C4-2B (cell line): ENCODE data around the gene SAC3D1.

Experiments
- CTCF ChIP-seq: fragments of 450-650 bp; conservative IDR thresholded peaks from 2 replicates; pipeline ENCODE4 v1.5.1; 2017; ENCODE audit warnings: mild to moderate bottlenecking
- ZFX ChIP-seq: fragments of 450-650 bp; IDR thresholded peaks from 2 replicates; pipeline ENCODE4 v1.6.1; 2017

GRCh38 chr11:65013888-65014725 lies 26.9 kb upstream of the SAC3D1 start, which contains the start of gene ARL2:
- TF ChIP-seq CTCF = peak; percentile 99
- TF ChIP-seq ZFX = peak; percentile 96; the same call in 1 of the 2 replicates
